ENCODE measurements around the gene RANGAP1.
"Not testable (repeated sequence)": the region's sequence is repeated elsewhere in the genome, so short reads cannot be mapped to it uniquely, and the experiment has no call there.

GRCh38 chr22:41259756-41260155, 26.2 kb downstream of the RANGAP1 start:
- not testable (repeated sequence) for TF ChIP-seq CTCF (IDR thresholded peaks at IDR 0.05); POLR2A (IDR thresholded peaks at IDR 0.05; ENCODE audit: low read depth); EP300 (IDR thresholded peaks at IDR 0.05); POLR2AphosphoS5 (IDR thresholded peaks at IDR 0.05)
